Upper lobe of left lung (tissue), 6 donors: ENCODE results near the gene KIRREL3. TPM values are rescaled to one million over a fixed set of nuclear protein-coding genes. Genes with fewer than 3 reads are reported as not detected.
A peak's percentile ranks its signal among the peaks of the same experiment; 100 is the strongest.

ENCODE experiments used
- ATAC-seq, 2 donors: fragments of 200-7000 bp; cut with Tn5 transposase; one replicate each; pipeline ENCODE4 v1.9.1; 2022; ENCODE audit warnings: mild to moderate bottlenecking in 2 of 2, moderate library complexity in 2 of 2; ENCODE audit not compliant: low FRiP score in 2 of 2
- DNase-seq, 2 donors: peaks; one replicate each; pipeline ENCODE4 v3.0.0-alpha.2; 2019 to 2020
- H3K27ac ChIP-seq, 4 donors: fragments of 200-600 bp; sonication (generic); one replicate each; pipeline ENCODE4 v1.5.1; 2016 to 2019
- H3K27me3 ChIP-seq, 4 donors: fragments of 200-600 bp; sonication (generic); one replicate each; pipeline ENCODE4 v1.5.1; 2017 to 2019
- H3K36me3 ChIP-seq, 4 donors: fragments of 200-600 bp; sonication (generic); one replicate each; pipeline ENCODE4 v1.5.1; 2016 to 2019
- H3K4me1 ChIP-seq, 4 donors: fragments of 200-600 bp; sonication (generic); one replicate each; pipeline ENCODE4 v1.5.1; 2018 to 2019
- H3K4me3 ChIP-seq, 4 donors: fragments of 200-600 bp; sonication (generic); one replicate each; pipeline ENCODE4 v1.5.1; 2017 to 2019; ENCODE audit warnings: mild to moderate bottlenecking in 2 of 4, moderate library complexity in 1 of 4
- H3K9me3 ChIP-seq, 4 donors: fragments of 200-600 bp; sonication (generic); one replicate each; pipeline ENCODE4 v1.5.1; 2018 to 2019
- CTCF ChIP-seq, 6 experiments: fragments of 450-650 bp in 4 of 6; fragments of 200-600 bp in 2 of 6; sonication (generic) in 2 of 6; IDR thresholded peaks; one replicate each; pipeline ENCODE4 v1.5.1; 2016 to 2019; ENCODE audit warnings: antibody characterized with exemption in 6 of 6
- EP300 ChIP-seq, 4 donors: sonication (generic); formaldehyde crosslinking; IDR thresholded peaks; one replicate each; pipeline ENCODE4 v1.5.1; 2017; ENCODE audit warnings: antibody characterized with exemption in 4 of 4, control low read depth in 2 of 4
- POLR2A ChIP-seq, 4 donors: fragments of 450-650 bp; IDR thresholded peaks; one replicate each; pipeline ENCODE4 v1.5.1; 2016 to 2017; ENCODE audit warnings: antibody characterized with exemption in 4 of 4, mild to moderate bottlenecking in 2 of 4
- POLR2AphosphoS5 ChIP-seq, 2 donors: sonication (generic); formaldehyde crosslinking; IDR thresholded peaks; one replicate each; pipeline ENCODE4 v1.5.1; 2017; ENCODE audit warnings: antibody characterized with exemption in 2 of 2
- WGBS, 2 donors: methylation state at CpG; one replicate each; pipeline ENCODE4 v1.1.5; 2017 to 2018; 5-methylcytosine and 5-hydroxymethylcytosine counted together
- total RNA-seq, 6 donors: library from RNA; depleted of rRNA in 4 of 6; stranded (reverse); fragments of >200 nt in 4 of 6; gene quantifications; one replicate each; pipeline versions ENCODE4 v1.1.0 to v1.2.1, GENCODE V29; 2016 to 2021
- donor health status: DM: no; HTN: no; CAD: no; lungs with moderate emphysema.
- donor health status: DM: no; HTN: yes; CAD: no; lungs with severe emphysema.

KIRREL3 gene
- total RNA-seq, 6 donors from 2014 or later = 0.22 to 0.24 TPM; not detected in 4

- Histone ChIP-seq H3K4me1 (peaks cover 0 to 11% (median 3%) of the 10 kb centered on the region in 4 donors), H3K27ac (no peak overlapping the region), H3K36me3 (no peaks in the 10 kb centered on the region), H3K9me3 (peaks cover 0 to under 1% (median 0%) of the 10 kb centered on the region in 4 donors), H3K4me3 (no peak overlapping the region), H3K27me3 (no peaks in the 10 kb centered on the region)
- WGBS, 2 donors = 88 to 91% methylated on average over 7 of the region's 7 CpGs
- TF ChIP-seq CTCF (IDR thresholded peaks at IDR 0.05) (no peak), POLR2AphosphoS5 (IDR thresholded peaks at IDR 0.05) (no peak), POLR2A (IDR thresholded peaks at IDR 0.05) (no peak), EP300 (IDR thresholded peaks at IDR 0.05) (no peak)
- ATAC-seq = no peak
- DNase-seq = peak in 1 of 2 donors; percentile 57
Measured at GRCh38 chr11:126890561-126890960, 110.0 kb downstream of the KIRREL3 start.

- H3K27ac ChIP-seq = no peak overlapping the region
- ATAC-seq (peak in 1 of 2 donors; percentile 12), DNase-seq (no peak)
- H3K36me3 ChIP-seq = no peaks in the 10 kb centered on the region
- H3K4me3 ChIP-seq = no peak overlapping the region
- 66 to 78% methylated on average over 7 of the region's 7 CpGs for WGBS, 2 donors
- peaks cover 0 to 11% (median 3%) of the 10 kb centered on the region in 4 donors for H3K4me1 ChIP-seq
- no peaks in the 10 kb centered on the region for H3K9me3 ChIP-seq
- TF ChIP-seq EP300 (IDR thresholded peaks at IDR 0.05) = no peak
- TF ChIP-seq CTCF (IDR thresholded peaks at IDR 0.05) = no peak
- TF ChIP-seq POLR2AphosphoS5 (IDR thresholded peaks at IDR 0.05) = no peak
- TF ChIP-seq POLR2A (IDR thresholded peaks at IDR 0.05) = no peak
- no peaks in the 10 kb centered on the region for H3K27me3 ChIP-seq
Measured at GRCh38 chr11:126888115-126888712, 112.4 kb downstream of the KIRREL3 start.

GRCh38 chr11:126886636-126887035, 113.9 kb downstream of the KIRREL3 start:
- WGBS, 2 donors = 78 to 84% methylated on average over 1 of the region's 1 CpG
- Histone ChIP-seq H3K4me1 (peaks cover 0 to 6% (median 2%) of the 10 kb centered on the region in 4 donors), H3K27ac (no peak overlapping the region), H3K4me3 (no peak overlapping the region), H3K36me3 (no peaks in the 10 kb centered on the region), H3K9me3 (no peaks in the 10 kb centered on the region), H3K27me3 (no peaks in the 10 kb centered on the region)
- DNase-seq (no peak), ATAC-seq (no peak)
- TF ChIP-seq POLR2AphosphoS5 (IDR thresholded peaks at IDR 0.05) (no peak), CTCF (IDR thresholded peaks at IDR 0.05) (no peak), POLR2A (IDR thresholded peaks at IDR 0.05) (no peak), EP300 (IDR thresholded peaks at IDR 0.05) (no peak)

GRCh38 chr11:126886085-126886484, 114.5 kb downstream of the KIRREL3 start:
- H3K36me3 ChIP-seq = no peaks in the 10 kb centered on the region
- H3K27ac ChIP-seq = no peak overlapping the region
- ATAC-seq = no peak
- no peaks in the 10 kb centered on the region for H3K27me3 ChIP-seq
- WGBS, 2 donors = 86 to 91% methylated on average over 3 of the region's 3 CpGs
- TF ChIP-seq CTCF (IDR thresholded peaks at IDR 0.05) (no peak), POLR2AphosphoS5 (IDR thresholded peaks at IDR 0.05) (no peak), EP300 (IDR thresholded peaks at IDR 0.05) (no peak), POLR2A (IDR thresholded peaks at IDR 0.05) (no peak)
- no peak overlapping the region for H3K4me3 ChIP-seq
- no peak for DNase-seq
- H3K9me3 ChIP-seq = no peaks in the 10 kb centered on the region
- H3K4me1 ChIP-seq = peaks cover 0 to 6% (median 0%) of the 10 kb centered on the region in 4 donors

GRCh38 chr11:126884594-126884993, 116.0 kb downstream of the KIRREL3 start:
- WGBS, 2 donors = 69 to 71% methylated on average over 5 of the region's 5 CpGs
- no peaks in the 10 kb centered on the region for H3K27me3 ChIP-seq
- no peaks in the 10 kb centered on the region for H3K9me3 ChIP-seq
- peaks cover 0 to 6% (median 0%) of the 10 kb centered on the region in 4 donors for H3K4me1 ChIP-seq
- ATAC-seq (no peak), DNase-seq (no peak)
- H3K27ac ChIP-seq = no peak overlapping the region
- H3K36me3 ChIP-seq = no peaks in the 10 kb centered on the region
- no peak overlapping the region for H3K4me3 ChIP-seq
- TF ChIP-seq CTCF (IDR thresholded peaks at IDR 0.05) (no peak), POLR2AphosphoS5 (IDR thresholded peaks at IDR 0.05) (no peak), POLR2A (IDR thresholded peaks at IDR 0.05) (no peak), EP300 (IDR thresholded peaks at IDR 0.05) (no peak)
